ENCODE measurements around the gene CA10.

The CA10 gene

GRCh38 chr17:51946311-51946710, 212.2 kb downstream of the CA10 start:
- DNase-seq, result no peak

- DNase-seq, result no peak
These were observed 217.2 kb downstream of the CA10 start for GRCh38 chr17:51941272-51941671.

- DNase-seq, result no peak
These were observed 221.2 kb downstream of the CA10 start for GRCh38 chr17:51937264-51937663.

GRCh38 chr17:51935477-51935876, 223.0 kb downstream of the CA10 start:
- DNase-seq, result no peak

GRCh38 chr17:51933647-51934046, 224.9 kb downstream of the CA10 start:
- no peak for DNase-seq

- no peak for DNase-seq
These were observed 232.1 kb downstream of the CA10 start for GRCh38 chr17:51926448-51926847.

- DNase-seq, result no peak
These were observed 237.0 kb downstream of the CA10 start for GRCh38 chr17:51921500-51921899.

- no peak for DNase-seq
These were observed 243.9 kb downstream of the CA10 start for GRCh38 chr17:51914577-51914976.

GRCh38 chr17:51913491-51914205, 244.9 kb downstream of the CA10 start:
- DNase-seq, result no peak

GRCh38 chr17:51912939-51913338, 245.6 kb downstream of the CA10 start:
- DNase-seq, result no peak

- no peak for DNase-seq
These were observed 247.3 kb downstream of the CA10 start for GRCh38 chr17:51911237-51911636.

- DNase-seq, result no peak
These were observed 248.5 kb downstream of the CA10 start for GRCh38 chr17:51909971-51910370.

GRCh38 chr17:51908841-51909537, 249.5 kb downstream of the CA10 start:
- no peak for DNase-seq

GRCh38 chr17:51907041-51907440, 251.5 kb downstream of the CA10 start:
- no peak for DNase-seq

- DNase-seq, result no peak
These were observed 254.1 kb downstream of the CA10 start for GRCh38 chr17:51904379-51904778.

- no peak for DNase-seq
These were observed 257.3 kb downstream of the CA10 start for GRCh38 chr17:51901242-51901641.

- DNase-seq, result no peak
These were observed 266.6 kb downstream of the CA10 start for GRCh38 chr17:51891936-51892335.

GRCh38 chr17:51890710-51891109, 267.8 kb downstream of the CA10 start:
- no peak for DNase-seq

- DNase-seq, result no peak
These were observed 269.7 kb downstream of the CA10 start for GRCh38 chr17:51888816-51889215.

GRCh38 chr17:51876986-51877385, 281.5 kb downstream of the CA10 start:
- no peak for DNase-seq

GRCh38 chr17:51873302-51873701, 285.2 kb downstream of the CA10 start:
- DNase-seq, result no peak

GRCh38 chr17:51869387-51869786, 289.1 kb downstream of the CA10 start:
- DNase-seq, result no peak

- DNase-seq, result peak in 1 of 2 experiments; percentile 1
These were observed 297.5 kb downstream of the CA10 start for GRCh38 chr17:51860954-51861561.

- no peak for DNase-seq
These were observed 301.4 kb downstream of the CA10 start for GRCh38 chr17:51857052-51857597.

All from NCI-H1930 (cell line).